NCI-H526 treated with DMSO at 0.1 percent for 48 hours (cell line): ENCODE results near the gene CFAP77.

Experiments
- DNase-seq: peaks from one replicate; lab custom pipeline; 2025; lab: John Stamatoyannopoulos, UW

The CFAP77 gene

DNA sequence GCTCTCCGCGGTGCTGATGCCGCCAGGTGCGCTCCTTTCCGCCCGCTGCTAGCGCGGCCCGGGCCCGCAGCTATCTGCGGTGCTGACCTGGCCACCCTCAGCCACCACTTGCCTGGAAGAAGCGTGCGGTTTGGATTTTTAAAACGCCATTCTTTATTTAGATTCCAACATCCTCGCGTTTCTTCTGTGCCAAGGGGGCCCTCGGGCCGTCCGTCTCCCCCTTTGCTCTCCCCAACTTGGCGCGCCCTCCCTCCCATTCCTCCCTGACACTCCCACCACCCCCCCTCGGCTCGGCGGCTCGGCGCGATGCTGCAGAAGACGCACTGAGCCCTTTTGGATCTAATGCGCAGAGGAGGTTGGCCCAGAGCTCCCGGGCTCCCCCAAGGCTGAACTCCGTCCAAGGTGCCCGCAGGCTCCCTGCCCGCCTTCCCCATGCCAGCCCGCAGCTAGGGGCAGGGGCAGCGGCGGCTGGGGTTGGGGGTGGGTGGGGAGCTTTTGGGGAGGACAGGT is 172.3 kb downstream of the CFAP77 start, which contains the start of gene BARHL1:
Gene BARHL1 (plus strand): TSS at position 331 of the 510 bp plus-strand sequence. CDS start 192 bp downstream, outside the sequence.
- DNase-seq: no peak

DNA sequence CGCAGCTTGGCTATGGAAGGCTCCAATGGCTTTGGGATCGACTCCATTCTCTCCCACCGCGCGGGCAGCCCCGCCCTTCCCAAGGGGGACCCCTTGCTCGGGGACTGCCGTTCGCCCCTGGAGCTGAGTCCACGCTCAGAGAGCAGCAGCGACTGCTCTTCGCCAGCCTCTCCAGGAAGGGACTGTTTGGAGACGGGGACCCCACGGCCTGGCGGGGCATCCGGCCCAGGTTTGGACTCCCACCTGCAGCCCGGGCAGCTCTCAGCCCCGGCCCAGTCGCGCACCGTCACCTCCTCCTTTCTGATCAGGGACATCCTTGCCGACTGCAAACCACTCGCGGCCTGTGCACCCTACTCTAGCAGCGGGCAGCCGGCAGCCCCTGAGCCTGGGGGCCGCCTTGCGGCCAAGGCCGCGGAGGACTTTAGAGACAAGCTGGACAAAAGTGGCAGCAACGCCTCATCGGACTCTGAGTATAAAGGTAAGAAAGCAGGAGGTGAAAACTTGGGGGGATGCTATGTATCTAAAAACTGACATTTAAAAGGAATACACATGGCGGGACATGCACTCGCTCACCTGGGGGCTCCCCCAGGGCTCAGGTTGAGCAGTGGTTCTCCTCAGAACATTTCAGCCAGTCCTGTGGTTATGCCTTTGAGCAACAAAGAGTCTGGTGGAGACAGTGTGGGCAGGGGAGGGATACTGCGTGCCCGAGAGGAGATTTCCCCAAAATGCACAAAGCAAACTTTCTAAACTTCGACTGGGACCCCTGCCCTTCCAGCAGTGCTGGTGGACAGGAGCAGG is 173.0 kb downstream of the CFAP77 start:
- DNase-seq: no peak

GRCh38 chr9:132583584-132584304 is 173.7 kb downstream of the CFAP77 start:
- no peak for DNase-seq

DNA sequence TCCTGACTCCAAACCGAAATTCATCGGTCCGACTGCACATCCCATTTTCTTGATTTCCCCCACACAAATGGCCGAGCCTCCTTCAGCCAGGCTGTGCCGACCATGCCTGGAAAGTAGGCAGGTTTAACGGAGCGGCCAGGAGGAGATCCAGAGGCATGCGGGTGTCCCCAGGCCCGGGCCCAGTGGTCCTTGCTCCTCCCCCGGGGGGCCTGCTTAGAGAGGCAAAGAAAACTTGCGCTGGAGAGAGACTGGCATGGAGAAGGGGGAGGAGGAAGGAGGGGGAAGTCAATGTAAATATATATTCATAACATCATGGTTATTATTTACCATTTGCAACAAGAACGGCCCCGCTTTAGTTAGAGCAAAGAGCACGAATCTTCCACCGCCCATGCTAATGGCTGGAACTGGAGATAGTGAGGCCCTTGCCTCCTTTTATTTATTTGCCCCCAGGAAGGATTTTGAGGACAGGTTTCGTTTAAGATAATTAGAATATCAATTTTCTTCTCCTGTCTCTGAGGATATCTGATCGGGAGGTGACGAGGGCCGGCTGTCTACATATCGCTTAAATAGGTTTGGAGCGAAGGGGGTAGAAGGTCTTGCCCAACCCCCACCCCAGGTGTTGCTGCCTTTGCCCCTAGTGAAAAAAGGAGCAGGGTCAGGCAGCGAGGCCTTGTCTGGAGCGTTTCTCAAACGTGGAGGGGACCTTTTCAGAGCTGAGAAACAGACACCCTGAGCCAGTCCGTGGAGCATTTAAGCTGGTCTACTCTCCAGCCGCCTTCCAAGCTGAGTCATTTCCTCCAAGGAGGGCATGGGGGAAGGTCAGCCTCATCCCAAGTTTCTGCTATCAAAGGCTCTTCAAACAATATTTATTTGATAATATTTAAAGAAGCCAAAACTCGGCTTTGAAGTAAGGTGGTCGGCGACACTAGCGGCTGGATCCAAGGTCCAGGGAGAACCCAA is 174.9 kb downstream of the CFAP77 start:
- DNase-seq: no peak

DNA sequence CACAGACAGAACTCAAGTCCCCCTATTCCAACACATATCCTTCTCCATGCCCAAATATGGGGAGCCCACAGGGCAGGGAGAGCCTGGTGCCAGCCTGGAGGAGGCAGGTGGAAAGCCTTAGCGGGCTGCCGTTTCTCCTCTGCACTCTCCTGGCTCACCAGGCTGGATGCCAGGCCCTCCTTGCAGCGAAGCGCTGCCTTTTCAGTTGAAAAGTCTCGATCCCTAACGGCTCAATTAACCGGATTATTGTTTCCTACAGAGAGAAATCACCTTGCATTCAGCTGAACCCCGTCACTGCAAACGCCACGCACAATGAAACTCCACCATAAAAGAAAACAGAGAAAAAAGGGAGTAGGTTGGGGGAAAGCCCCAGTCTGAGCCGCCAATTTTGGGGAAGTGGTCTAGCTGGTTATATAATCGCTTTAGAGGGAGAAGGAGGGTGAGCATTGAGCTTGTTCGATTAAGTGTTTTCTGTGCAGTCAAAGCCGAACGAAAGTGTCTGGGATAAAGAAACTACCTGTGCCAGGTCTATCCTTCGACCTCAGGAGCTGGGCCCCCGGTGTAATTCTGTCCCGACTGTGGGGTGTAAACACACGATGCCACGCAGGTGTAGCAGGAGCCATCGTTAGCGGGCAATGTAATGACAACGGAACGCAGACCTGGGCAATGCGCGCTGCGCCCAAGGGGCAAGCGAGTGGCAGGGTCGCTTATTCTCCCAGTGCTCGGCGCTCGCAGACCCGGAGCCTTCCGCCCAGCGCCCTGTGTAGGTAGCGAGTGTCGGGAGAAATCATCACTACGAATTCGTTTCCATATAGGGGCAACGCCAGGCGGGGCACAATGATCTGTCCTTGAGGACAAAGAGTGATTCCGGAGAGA is 176.2 kb downstream of the CFAP77 start:
- DNase-seq: no peak

DNA sequence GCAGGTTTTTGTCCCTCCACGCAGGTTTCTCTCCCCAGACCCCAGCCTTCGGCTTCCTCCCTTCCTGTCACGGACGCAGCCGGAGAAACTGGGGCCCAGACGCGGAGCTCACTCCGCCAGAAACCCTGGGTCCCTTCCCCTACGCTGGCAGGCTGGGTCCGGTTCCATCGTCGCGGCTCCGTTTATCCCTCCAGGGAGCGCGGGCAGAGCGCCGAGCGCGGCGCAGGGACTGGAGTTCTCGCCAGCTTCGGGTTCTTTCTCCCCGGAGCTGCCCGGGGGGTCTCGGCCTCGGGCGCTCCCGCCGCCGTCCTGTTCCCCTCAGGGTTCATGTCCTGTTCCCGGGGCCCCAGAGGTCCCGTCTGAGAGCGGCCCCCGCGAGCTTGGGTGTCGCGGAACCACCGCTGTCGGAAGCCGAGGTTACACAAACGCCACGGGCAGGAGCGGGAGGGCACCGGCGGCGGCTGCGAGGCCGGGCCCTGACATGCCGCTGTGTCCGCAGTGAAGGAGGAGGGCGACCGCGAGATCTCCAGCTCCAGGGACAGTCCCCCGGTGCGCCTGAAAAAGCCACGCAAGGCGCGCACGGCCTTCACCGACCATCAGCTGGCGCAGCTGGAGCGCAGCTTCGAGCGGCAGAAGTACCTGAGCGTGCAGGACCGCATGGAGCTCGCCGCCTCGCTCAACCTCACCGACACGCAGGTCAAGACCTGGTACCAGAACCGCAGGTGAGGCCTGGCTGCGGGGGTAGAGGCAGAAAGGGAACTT is 177.0 kb downstream of the CFAP77 start:
- no peak for DNase-seq

DNA sequence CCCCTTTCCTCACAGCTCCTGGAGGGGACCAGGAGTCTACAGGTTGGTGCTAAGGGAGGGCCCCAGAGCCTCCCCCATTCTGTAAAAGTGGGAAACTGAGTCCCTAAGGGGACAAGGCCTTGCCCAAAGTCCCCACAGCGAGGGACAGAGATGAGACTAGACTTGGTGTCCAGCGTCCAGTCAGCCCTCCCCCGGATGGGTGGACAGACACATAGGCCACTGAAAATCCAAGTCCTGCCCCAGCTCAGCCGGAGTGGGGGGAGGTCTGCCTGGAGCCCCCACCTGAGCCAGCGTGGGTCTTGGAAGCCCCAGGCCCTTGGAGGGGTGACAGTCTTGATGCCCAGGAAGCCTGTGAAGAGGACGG is 177.6 kb downstream of the CFAP77 start:
- DNase-seq: no peak

DNA sequence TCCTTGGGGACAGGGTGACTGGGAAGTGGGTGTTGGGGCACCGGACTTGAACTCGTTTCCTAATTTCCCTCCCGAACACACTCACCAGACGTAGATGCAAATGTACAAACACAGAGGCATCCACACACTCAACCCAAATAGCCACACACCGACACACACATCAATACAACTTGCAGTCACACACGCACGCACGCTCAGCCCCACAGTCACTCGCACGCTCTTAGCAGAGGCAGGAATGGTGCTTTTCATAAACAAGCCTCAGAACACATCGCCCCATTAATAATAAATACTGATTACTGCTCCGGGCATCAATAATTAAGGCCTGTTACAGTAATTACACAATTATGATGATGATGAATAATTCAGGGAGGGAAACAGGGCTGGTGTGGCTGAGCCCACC is 178.1 kb downstream of the CFAP77 start:
- no peak for DNase-seq

DNA sequence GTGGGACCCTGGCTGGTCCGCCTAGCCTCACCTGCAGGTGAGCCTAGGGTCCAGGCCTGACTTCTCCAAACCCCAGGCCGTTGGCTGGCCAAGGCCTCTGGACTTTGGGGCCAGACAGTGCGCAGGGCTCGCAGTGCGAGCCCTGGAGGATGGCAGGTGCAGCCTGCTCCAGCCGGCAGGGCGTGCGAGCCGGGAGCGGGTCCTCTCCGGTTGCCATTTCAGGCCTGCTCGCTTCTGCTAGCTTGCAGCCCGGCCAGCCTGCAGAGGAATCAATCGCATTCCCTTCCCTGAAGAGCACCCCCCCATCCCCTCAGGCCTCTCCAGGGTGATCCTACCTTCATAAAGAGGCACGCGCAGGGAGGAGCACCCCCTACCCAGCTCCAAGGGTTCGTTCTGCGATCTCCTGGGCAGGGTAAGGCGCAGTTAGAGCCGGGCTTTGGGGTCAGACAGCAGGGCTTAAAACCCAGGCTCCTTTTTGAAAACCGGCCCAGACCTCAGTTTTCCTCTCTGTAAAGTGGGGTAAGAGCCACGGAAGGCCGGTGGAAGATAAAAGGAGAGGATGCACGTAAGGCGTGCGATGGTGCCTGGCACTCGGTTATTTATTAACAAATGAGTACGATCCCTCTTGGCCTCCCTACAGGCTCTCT is 178.6 kb downstream of the CFAP77 start:
- no peak for DNase-seq

- no peak for DNase-seq
These were observed 179.4 kb downstream of the CFAP77 start for GRCh38 chr9:132589148-132590036.

DNA sequence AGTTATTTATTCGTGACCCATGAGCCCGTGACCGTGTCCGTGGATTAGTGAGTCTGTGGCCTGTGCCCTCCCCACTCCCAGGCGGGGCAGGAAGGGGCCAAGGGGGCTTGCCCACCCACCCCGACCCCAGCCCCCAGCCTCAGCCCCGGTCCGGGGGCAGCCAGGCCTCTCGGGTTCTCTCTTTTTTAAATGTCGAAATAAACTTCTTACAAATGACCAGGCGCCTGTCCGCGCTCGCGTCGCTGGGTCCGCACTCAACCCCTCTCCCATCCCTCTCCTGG is 180.0 kb downstream of the CFAP77 start:
- DNase-seq: no peak

GRCh38 chr9:132590318-132591182 is 180.5 kb downstream of the CFAP77 start:
- DNase-seq: no peak

- DNase-seq: no peak
These were observed 181.2 kb downstream of the CFAP77 start for GRCh38 chr9:132591244-132591643.

DNA sequence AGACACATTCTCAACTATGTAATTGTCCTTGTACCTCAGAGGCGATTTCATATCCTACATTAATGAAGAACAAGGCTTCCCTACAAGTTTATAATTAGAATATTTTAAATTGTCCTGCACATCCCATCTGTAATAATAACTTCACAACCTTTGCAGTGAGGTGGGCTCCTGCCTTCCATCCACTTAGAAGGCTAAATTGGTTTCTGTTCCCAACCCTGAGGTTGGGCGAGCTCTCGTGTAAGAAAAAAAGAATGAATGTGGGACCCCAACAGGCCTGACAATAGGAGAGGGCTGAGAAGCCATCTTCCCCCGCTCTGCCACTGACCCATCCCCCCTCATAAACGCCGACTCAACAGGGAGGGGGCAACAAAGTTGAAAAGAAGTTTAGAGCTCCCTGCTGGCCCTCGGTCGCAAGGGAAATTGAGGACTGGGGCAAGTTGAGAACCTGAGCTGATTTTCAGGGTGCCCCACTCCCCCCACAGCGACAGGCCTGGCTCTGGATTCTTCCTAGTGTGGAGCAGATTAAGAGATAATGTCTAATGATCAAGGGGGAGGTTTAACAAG is 181.8 kb downstream of the CFAP77 start:
- DNase-seq: no peak

DNA sequence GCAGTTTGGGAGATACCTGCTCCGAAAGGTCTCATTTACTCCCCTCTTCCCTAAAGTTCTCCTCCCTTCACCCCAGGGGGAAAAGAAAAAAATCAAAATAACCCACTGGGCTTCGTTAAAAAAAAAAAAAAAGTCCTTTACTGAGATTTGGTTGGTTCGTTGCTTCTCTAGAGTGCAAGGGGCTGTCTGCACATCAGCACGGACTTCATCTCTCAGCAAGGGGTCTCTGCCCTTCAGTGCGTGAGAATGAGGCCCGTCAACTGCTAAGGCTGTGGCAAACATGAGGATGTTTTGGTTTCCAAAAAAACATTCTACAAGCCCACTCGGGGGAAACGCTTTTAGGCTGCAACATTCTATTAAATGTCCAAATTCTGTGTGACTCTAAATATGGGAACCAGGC is 182.4 kb downstream of the CFAP77 start:
- DNase-seq: no peak

- no peak for DNase-seq
These were observed 184.4 kb downstream of the CFAP77 start for GRCh38 chr9:132594412-132594811.

DNA sequence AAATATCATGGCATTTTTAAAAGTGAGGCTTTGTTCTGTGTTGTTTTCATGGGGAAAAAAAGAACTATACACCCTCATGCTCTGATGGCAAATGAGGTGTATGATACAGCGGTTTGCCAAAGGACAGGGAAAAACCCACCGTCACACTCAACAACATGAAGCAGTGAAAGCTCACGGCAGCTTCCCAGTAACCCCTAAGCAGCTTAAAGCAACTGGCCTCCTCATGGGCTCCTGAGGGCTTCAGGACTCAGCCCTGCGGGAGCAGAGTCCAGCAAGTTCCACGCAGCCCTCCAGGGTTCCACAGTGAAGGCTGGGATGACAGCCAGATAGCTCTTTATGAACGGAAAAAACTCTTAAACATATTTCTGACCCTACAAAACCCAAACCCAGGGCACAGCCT is 185.3 kb downstream of the CFAP77 start:
- DNase-seq: no peak

DNA sequence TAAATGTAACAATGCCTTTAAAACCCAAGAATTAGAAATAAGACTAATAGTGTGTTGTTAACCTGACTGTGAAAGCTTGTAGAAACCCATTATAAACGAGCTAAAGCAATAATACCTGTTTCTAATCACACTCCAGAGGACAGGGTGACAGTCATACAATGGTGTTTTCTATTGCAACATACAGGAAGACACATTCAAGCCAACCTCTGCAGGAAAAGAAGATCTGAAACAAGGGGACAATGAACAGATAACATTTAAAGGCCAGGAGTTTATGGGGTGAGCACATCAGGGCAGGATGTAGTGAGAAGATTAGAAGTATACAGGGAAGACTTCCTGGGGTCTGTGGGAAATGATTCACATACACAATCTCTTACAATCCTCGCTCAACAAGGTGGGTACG is 186.2 kb downstream of the CFAP77 start:
- DNase-seq: no peak
